Thyroid gland (tissue), 4 donors: ENCODE results near the gene PSORS1C1.

Source experiments
- CTCF ChIP-seq, 6 experiments: fragments of 200-600 bp in 3 of 6; fragments of 450-650 bp in 3 of 6; sonication (generic) in 3 of 6; IDR thresholded peaks; one replicate each; pipeline ENCODE4 v1.5.1; 2016 to 2019; ENCODE audit warnings: antibody characterized with exemption in 6 of 6, mild to moderate bottlenecking in 2 of 6, inconsistent platforms in 1 of 6, moderate library complexity in 1 of 6
- POLR2A ChIP-seq, 2 donors: fragments of 450-650 bp; IDR thresholded peaks; one replicate each; pipeline ENCODE4 v1.6.1; 2017; ENCODE audit warnings: antibody characterized with exemption in 2 of 2, mild to moderate bottlenecking in 2 of 2, moderate library complexity in 1 of 2

GRCh38 chr6:31090973-31091364 lies 23.6 kb upstream of the PSORS1C1 start:
- no peak for TF ChIP-seq CTCF (IDR thresholded peaks at IDR 0.05)
- TF ChIP-seq POLR2A (IDR thresholded peaks at IDR 0.05), result no peak
